Renal cortex interstitium (tissue), 11 donors: ENCODE measurements around the gene ASPHD2. TPM values are rescaled to one million over a fixed set of nuclear protein-coding genes. Genes with fewer than 3 reads are reported as not detected.
A peak's percentile ranks its signal among the peaks of the same experiment; 100 is the strongest.

Experiments used
- DNase-seq, 11 donors: peaks; one replicate each; pipeline ENCODE4 v3.0.0-alpha.2; 2013; ENCODE audit warnings: low read depth in 9 of 11, low spot score in 4 of 11; ENCODE audit errors: extremely low read depth in 1 of 11
- polyA plus RNA-seq, 3 donors: library from polyadenylated mRNA; unstranded; fragments of 120-200 nt; gene quantifications; one replicate each; pipeline ENCODE4 v1.2.1, GENCODE V29; 2013; ENCODE audit not compliant: insufficient read length in 3 of 3

The ASPHD2 gene
- polyA plus RNA-seq, 3 donors: 3.3 to 4.2 (median 3.6) TPM

GRCh38 chr22:26461188-26461810 is 32.2 kb downstream of the ASPHD2 start:
- DNase-seq: no peak

- DNase-seq: no peak
These were observed 33.0 kb downstream of the ASPHD2 start for GRCh38 chr22:26462051-26462450.

GRCh38 chr22:26462641-26463040 is 33.6 kb downstream of the ASPHD2 start:
- DNase-seq: no peak

GRCh38 chr22:26463101-26463661 is 34.1 kb downstream of the ASPHD2 start:
- peak in 5 of 11 donors; percentile 42 to 58 (median 57) for DNase-seq

DNA sequence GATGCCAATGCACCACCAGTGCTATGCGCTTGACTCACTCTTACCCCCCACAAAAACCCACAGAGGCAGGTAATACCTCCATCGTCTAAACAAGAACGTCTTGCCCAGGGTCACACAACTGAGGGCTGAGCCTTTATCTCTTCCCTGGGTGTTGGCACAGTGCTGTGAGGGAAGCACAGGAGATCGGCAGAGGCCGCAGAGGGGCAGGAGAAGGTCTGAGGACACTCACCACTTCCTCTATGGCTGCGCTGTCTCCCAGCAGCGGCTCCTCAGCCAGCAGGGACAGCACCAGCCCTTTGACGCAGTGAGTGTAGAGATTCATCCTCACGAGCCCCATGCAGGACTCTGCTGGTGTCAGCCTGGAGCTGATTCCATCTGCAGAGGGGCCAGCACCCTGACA is 34.6 kb downstream of the ASPHD2 start:
- no peak for DNase-seq

DNA sequence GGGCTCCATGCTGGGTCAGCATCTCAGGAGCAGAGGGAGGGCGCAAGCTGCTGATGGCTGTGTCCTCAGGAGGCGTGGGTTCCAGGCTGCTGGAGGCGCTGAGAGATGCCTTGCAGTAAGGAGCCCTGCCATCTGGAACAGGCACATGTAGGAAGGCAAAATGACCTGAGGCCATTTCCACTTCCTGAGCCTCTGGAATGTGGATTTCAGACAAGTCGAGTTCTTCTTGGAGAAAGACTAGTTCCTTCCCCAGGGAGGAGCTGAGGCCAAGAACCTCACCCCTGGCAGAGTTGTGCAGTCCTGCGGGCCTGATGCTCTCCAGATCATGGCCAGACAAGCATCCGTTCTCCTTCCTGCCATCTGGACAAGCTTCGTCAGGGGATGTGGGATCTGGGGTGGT is 35.3 kb downstream of the ASPHD2 start:
- no peak for DNase-seq

- DNase-seq: no peak
These were observed 37.1 kb downstream of the ASPHD2 start for GRCh38 chr22:26466196-26466595.

DNA sequence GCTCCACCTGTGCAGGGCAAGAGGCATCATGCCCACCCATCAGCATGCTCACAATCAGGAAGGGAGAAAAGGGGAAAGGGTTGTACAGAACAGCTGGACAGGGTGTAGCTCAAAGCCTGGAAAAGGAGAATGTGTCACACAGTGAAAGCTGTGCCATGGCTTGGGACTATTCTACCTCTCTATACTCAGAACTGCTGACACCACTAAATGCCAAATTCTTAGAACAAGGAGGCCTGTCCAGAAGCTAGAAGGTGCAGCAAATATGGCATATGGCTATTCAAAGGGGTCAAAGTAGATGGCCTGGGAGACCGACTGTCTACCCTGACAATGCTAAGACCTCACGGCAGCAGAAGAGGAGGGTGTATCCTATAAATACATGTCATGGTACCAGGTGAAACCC is 41.7 kb downstream of the ASPHD2 start:
- DNase-seq: no peak

DNA sequence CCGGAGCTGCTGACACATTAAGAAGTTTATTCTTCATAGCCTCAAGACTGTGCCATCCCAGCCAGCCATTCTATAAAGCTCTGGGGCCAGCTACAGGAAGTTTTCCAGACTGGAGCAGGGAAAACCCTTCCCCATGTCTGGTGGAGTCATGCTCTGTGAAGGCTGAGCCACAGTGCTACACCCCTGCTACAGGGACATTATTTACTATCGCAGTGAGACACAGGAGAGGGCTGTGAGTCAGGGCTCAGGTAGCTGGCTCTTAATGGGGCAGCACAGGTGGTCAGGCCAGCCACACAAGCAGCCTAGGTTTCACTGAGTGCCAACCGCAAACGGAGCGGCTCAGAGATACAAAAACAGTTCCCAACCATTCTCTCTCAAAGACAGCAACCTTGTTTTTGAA is 42.5 kb downstream of the ASPHD2 start:
- no peak for DNase-seq

DNA sequence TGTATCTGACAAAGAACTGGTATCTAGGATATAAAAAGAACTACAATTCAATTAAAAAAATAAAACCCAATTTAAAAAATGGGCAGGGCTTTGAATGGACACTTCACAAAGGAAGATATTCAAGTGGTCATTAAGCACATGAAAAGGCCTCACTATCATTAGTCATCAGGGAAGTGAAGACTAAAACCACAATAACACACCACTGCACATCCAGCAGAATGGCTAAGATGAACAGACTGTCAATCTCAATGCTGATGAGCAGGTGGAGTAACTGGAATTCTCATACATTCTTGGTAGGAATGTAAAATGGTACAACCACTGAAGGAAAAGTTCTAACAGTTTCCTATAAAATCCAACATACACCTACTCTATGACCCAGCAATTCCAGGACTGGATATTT is 45.6 kb downstream of the ASPHD2 start:
- no peak for DNase-seq

DNA sequence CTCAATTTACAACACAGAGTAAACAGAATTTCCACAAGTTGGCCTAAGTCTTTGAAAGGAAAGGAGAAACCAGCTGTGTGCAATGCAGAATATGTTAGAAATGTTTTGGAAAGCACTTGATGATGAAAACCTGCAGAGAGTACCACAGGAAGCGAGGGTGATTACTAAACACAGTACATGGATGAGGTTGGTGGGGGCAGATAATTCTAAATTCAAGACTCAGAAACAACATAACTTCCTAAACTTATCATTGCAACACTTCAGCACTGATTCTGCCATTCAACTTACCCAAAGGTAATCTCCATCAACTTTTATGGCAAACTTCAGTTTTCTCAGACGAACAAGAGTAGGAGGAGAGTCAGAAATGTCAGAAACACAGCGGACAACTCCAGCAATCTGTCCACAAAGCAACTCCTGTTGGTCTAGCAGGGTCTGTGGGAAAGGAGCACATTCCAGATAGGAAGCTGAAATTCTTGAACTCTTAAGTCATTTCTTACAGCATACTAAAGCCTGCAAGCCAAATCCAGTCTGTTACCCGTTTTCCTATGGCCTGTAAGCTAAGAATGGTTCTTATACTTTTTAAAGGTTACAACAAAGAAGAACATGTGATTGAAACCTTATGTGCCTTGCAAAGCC is 47.8 kb downstream of the ASPHD2 start:
- no peak for DNase-seq

GRCh38 chr22:26477341-26477731 is 48.3 kb downstream of the ASPHD2 start:
- DNase-seq: no peak

GRCh38 chr22:26479043-26479791 is 50.2 kb downstream of the ASPHD2 start:
- DNase-seq: no peak

GRCh38 chr22:26479792-26480610 is 50.9 kb downstream of the ASPHD2 start:
- DNase-seq: no peak

DNA sequence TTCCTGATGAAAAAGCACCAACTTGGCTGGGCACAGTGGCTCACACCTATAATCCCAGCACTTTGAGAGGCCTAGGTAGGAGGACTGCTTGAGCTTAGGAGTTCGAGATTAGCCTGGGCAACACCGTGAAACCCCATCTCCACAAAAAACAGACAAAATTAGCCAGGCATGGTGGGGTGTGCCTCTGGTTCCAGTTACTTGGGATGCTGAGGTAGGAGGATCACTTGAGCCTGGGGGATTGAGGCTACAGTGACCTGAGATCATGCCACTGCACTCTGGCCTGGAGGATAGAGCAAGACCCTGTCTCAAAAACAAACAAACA is 51.5 kb downstream of the ASPHD2 start:
- DNase-seq: no peak

DNA sequence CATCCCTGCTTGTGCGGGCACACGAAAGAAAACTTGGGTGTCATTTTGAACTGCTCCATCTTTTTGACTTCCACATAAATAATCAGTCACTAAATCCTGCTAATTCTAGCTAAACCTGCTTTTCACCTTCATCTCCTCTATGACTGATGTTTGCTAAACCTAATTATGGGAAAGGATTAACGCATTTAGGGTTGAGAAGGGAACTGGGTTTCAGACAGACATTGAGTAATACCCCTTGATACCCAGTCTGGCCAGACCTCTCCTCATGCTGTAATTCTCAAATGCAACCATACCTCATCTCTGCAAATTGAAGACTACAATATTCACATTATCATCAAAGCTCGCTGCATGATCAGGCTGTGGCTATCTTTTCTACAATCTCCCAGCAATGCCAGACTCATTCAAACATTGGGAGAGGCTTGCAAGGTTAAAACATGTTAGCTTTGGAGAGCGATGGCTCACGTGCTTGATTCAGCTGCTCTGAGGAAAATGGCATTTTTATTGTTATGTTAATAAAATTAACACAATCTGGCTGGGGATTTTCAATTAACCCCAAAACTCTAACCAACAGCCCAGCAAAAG is 52.1 kb downstream of the ASPHD2 start:
- no peak for DNase-seq

DNA sequence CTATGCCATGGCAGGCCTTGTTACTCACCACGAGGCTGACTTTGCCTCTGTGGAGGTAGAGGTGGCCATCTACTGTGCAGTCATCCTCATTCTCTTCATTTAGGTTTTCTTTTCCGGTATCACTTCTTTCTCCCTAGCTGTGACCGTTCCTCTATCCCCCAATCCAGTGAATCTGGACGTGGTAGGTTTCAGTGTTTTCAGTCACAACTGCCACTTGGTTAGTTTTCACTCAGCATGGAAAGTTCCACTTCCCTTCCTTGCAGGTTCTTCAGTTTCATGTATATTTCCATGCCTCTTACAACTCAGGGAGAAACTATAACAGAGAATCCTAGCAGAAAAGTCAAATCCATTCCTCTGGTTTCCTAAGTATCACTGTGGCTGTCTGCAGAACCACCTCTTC is 52.6 kb downstream of the ASPHD2 start:
- DNase-seq: no peak

DNA sequence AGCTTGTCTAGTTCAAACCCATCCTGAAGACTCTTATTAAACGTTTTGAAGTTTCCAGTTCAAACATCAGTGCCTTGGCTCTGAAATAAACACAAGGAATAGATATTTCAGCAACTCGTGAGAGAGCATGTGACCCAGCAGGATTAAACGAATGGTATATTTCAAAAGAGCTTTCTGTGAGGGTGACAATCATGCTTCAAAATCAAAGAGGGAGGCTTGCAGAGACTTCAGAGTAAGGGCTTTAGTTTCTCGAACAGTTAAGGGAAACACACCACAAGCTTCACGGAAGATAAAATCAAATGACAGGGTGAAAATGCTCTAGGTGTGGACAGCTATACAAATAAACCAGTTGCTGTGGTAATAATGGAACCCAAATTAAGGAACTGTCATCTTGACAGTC is 53.1 kb downstream of the ASPHD2 start:
- no peak for DNase-seq

GRCh38 chr22:26483043-26483438 is 54.0 kb downstream of the ASPHD2 start:
- no peak for DNase-seq
